ENCODE data around the gene PKNOX2.

Gene PKNOX2

DNA sequence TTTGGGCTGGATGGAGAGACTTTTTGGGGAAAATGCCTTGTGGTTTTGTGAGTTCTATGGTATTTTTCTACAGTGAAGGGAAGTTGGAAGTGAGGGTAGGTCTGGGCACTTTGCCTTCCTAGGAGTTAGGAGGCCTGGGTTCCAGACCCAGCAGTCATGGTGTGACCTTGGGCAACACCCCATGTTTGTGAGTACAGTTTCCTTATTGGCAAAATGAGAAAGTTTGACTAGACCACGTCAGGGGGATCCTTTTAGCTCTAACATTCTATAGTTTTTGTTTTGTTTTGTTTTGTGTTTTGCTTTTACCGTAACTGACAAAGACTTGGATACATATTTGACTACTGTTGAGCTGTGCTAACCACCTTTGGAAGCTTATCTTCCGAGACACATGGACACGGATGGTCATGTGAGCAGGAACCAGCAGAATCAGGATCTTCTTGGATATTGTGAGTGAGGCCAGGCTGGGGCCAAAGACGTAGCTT lies 109.0 kb downstream of the PKNOX2 start:
- no peak overlapping the region for H3K23ac ChIP-seq (ENCODE audit: low read length)
- no peak overlapping the region for H3K4ac ChIP-seq (ENCODE audit: low read depth, low read length)

DNA sequence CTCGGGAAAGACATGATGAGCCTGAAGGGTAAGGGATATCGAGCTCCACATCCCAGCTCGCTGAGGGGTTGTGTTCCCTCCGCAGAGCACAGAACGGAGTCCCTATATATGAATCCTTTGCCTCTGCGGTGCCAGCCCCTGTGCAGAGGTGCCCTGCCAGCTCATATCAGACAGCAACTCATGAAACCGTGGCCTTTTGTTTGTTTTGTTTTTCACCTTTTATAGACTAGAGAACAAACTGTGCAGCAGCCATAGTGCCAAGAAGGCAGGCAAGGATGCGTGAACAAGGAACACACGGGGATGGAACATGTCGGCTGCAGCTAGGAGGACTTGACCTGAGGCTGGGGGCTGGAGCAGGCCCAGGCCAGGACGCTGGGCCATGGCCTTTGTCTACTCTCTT lies 109.8 kb downstream of the PKNOX2 start:
- Histone ChIP-seq H3K4me3 (ENCODE audit: low read depth, low read length) (no peak overlapping the region), H4K8ac (ENCODE audit: low read depth, low read length) (no peak overlapping the region), H2BK5ac (ENCODE audit: low read depth, low read length, poor library complexity) (no peak overlapping the region), H3K18ac (ENCODE audit: low read length) (no peak overlapping the region), H3K9ac (ENCODE audit: low read length) (no peak overlapping the region), H3K79me1 (ENCODE audit: low read length) (peaks cover 2% of the 10 kb centered on the region), H2BK120ac (ENCODE audit: insufficient read depth, low read length, poor library complexity) (no peak overlapping the region), H3K4me2 (ENCODE audit: low read length) (no peak overlapping the region), H3K27ac (ENCODE audit: low read depth, low read length) (no peak overlapping the region), H3K27me3 (ENCODE audit: insufficient read depth, low read length) (no peaks in the 10 kb centered on the region), H3K14ac (ENCODE audit: low read length) (no peak overlapping the region), H3K36me3 (ENCODE audit: control insufficient read depth in 1 of 2, insufficient read depth in 2 of 2, low read length in 2 of 2) (no peaks in the 10 kb centered on the region), H2AFZ (ENCODE audit: insufficient read depth, low read length, poor library complexity) (no peak overlapping the region), H3K79me2 (ENCODE audit: control insufficient read depth, insufficient read depth, low read length, poor library complexity) (no peaks in the 10 kb centered on the region), H4K12ac (ENCODE audit: low read depth, low read length) (no peak overlapping the region), H4K91ac (ENCODE audit: low read depth, low read length) (no peak overlapping the region), H3K4me1 (ENCODE audit: control insufficient read depth in 1 of 2, insufficient read depth in 2 of 2, low read length in 2 of 2) (peaks cover 12 to 13% of the 10 kb centered on the region in 2 experiments), H2BK12ac (ENCODE audit: low read length) (no peak overlapping the region), H3K23ac (ENCODE audit: low read length) (no peak overlapping the region), H2AK5ac (ENCODE audit: low read length) (no peak overlapping the region), H3K9me3 (ENCODE audit: insufficient read depth, low read depth, low read length) (peaks cover 2% of the 10 kb centered on the region), H3K4ac (ENCODE audit: low read depth, low read length) (no peak overlapping the region)
- DNase-seq, result no peak
- WGBS (ENCODE audit: extremely low coverage, insufficient coverage, insufficient read length), result no CpG with 5 or more reads among the region's 11 CpGs

More for the DNA sequence above, 109.0 kb downstream of the PKNOX2 start:
- no peak for DNase-seq
- no CpG with 5 or more reads among the region's 5 CpGs for WGBS (ENCODE audit: extremely low coverage, insufficient coverage, insufficient read length)
- Histone ChIP-seq H3K9me3 (ENCODE audit: insufficient read depth, low read depth, low read length) (no peaks in the 10 kb centered on the region), H3K14ac (ENCODE audit: low read length) (no peak overlapping the region), H3K36me3 (ENCODE audit: control insufficient read depth in 1 of 2, insufficient read depth in 2 of 2, low read length in 2 of 2) (no peaks in the 10 kb centered on the region), H4K91ac (ENCODE audit: low read depth, low read length) (no peak overlapping the region), H3K4me1 (ENCODE audit: control insufficient read depth in 1 of 2, insufficient read depth in 2 of 2, low read length in 2 of 2) (peaks cover 12 to 13% of the 10 kb centered on the region in 2 experiments), H2AK5ac (ENCODE audit: low read length) (no peak overlapping the region), H4K12ac (ENCODE audit: low read depth, low read length) (no peak overlapping the region), H3K27ac (ENCODE audit: low read depth, low read length) (no peak overlapping the region), H2BK120ac (ENCODE audit: insufficient read depth, low read length, poor library complexity) (no peak overlapping the region), H3K79me2 (ENCODE audit: control insufficient read depth, insufficient read depth, low read length, poor library complexity) (no peaks in the 10 kb centered on the region), H2AFZ (ENCODE audit: insufficient read depth, low read length, poor library complexity) (no peak overlapping the region), H2BK12ac (ENCODE audit: low read length) (no peak overlapping the region), H3K9ac (ENCODE audit: low read length) (no peak overlapping the region), H3K4me3 (ENCODE audit: low read depth, low read length) (no peak overlapping the region), H3K27me3 (ENCODE audit: insufficient read depth, low read length) (no peaks in the 10 kb centered on the region), H2BK5ac (ENCODE audit: low read depth, low read length, poor library complexity) (no peak overlapping the region), H3K79me1 (ENCODE audit: low read length) (peaks cover 2% of the 10 kb centered on the region), H3K18ac (ENCODE audit: low read length) (no peak overlapping the region), H3K4me2 (ENCODE audit: low read length) (no peak overlapping the region), H4K8ac (ENCODE audit: low read depth, low read length) (no peak overlapping the region)

DNA sequence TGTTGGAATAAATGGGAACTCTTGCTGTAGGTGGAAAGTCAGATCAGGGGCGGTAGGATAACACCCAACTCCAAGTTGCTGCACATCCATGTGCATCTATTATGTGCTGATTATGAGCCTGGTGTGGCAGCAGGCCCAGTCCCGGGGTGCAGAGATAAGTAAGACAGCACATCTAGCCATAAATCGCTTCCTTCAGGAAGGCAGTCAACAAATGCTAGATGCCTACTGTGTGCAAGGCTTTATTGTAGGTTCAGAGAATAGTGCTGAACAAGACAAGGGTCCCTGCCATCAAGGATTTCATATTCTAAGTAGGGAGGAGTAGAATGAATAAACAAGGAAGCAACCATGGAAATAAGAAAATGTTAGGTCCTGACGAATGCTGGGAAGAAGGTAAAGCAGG lies 110.2 kb downstream of the PKNOX2 start:
- Histone ChIP-seq H3K4me2 (ENCODE audit: low read length) (no peak overlapping the region), H3K4me1 (ENCODE audit: control insufficient read depth in 1 of 2, insufficient read depth in 2 of 2, low read length in 2 of 2) (peaks cover 12 to 13% of the 10 kb centered on the region in 2 experiments), H3K9me3 (ENCODE audit: insufficient read depth, low read depth, low read length) (peaks cover 2% of the 10 kb centered on the region), H3K27ac (ENCODE audit: low read depth, low read length) (no peak overlapping the region), H2BK120ac (ENCODE audit: insufficient read depth, low read length, poor library complexity) (no peak overlapping the region), H4K8ac (ENCODE audit: low read depth, low read length) (no peak overlapping the region), H2AK5ac (ENCODE audit: low read length) (no peak overlapping the region), H3K36me3 (ENCODE audit: control insufficient read depth in 1 of 2, insufficient read depth in 2 of 2, low read length in 2 of 2) (no peaks in the 10 kb centered on the region), H3K9ac (ENCODE audit: low read length) (no peak overlapping the region), H3K79me2 (ENCODE audit: control insufficient read depth, insufficient read depth, low read length, poor library complexity) (no peaks in the 10 kb centered on the region), H2BK12ac (ENCODE audit: low read length) (no peak overlapping the region), H3K23ac (ENCODE audit: low read length) (no peak overlapping the region), H3K27me3 (ENCODE audit: insufficient read depth, low read length) (no peaks in the 10 kb centered on the region), H3K4me3 (ENCODE audit: low read depth, low read length) (no peak overlapping the region), H2AFZ (ENCODE audit: insufficient read depth, low read length, poor library complexity) (no peak overlapping the region), H3K14ac (ENCODE audit: low read length) (no peak overlapping the region), H4K12ac (ENCODE audit: low read depth, low read length) (no peak overlapping the region), H3K18ac (ENCODE audit: low read length) (no peak overlapping the region), H3K4ac (ENCODE audit: low read depth, low read length) (no peak overlapping the region), H2BK5ac (ENCODE audit: low read depth, low read length, poor library complexity) (no peak overlapping the region), H3K79me1 (ENCODE audit: low read length) (peaks cover 2% of the 10 kb centered on the region), H4K91ac (ENCODE audit: low read depth, low read length) (no peak overlapping the region)
- no peak for DNase-seq
- WGBS (ENCODE audit: extremely low coverage, insufficient coverage, insufficient read length), result no CpG with 5 or more reads among the region's 4 CpGs

DNA sequence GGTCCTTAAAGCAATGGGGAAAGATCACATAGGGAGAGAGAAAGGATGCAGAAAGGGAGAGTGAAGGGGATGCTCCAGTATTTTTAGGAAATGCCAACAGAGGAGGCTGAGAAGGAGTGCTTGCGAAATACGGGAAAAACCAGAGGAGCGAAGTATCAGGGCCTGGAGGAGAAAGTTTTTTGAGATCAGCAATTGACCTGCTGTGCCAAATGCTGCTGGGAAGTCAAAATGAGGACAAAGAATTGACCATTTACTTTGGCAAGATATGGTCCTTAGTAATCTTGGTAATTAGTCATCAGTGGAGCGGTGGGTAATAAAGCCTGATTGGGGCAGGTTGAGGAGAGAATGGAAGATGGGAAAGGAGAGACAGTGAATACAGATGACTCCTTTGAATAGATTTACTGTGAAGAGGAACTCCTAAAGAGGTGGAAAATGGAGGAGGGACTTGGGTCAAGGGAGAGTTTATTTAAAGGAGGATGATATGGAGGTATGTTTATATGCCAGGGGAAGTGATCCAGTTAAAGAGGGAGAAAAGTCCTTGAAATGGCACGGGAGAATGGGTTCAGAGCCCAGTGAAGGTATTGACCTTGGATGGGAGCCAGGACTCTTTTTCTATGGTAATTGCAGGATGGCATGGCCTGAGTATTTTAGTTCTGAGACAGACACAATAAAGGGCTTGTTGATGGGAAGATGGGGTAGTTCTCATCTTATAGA lies 111.5 kb downstream of the PKNOX2 start:
- Histone ChIP-seq H3K9me3 (ENCODE audit: insufficient read depth, low read depth, low read length) (peaks cover 2% of the 10 kb centered on the region), H3K79me1 (ENCODE audit: low read length) (peaks cover 2% of the 10 kb centered on the region), H2BK5ac (ENCODE audit: low read depth, low read length, poor library complexity) (no peak overlapping the region), H2BK120ac (ENCODE audit: insufficient read depth, low read length, poor library complexity) (no peak overlapping the region), H3K9ac (ENCODE audit: low read length) (no peak overlapping the region), H2AFZ (ENCODE audit: insufficient read depth, low read length, poor library complexity) (no peak overlapping the region), H2AK5ac (ENCODE audit: low read length) (no peak overlapping the region), H3K36me3 (ENCODE audit: control insufficient read depth in 1 of 2, insufficient read depth in 2 of 2, low read length in 2 of 2) (no peaks in the 10 kb centered on the region), H3K27me3 (ENCODE audit: insufficient read depth, low read length) (no peaks in the 10 kb centered on the region), H2BK12ac (ENCODE audit: low read length) (no peak overlapping the region), H3K4me3 (ENCODE audit: low read depth, low read length) (no peak overlapping the region), H3K79me2 (ENCODE audit: control insufficient read depth, insufficient read depth, low read length, poor library complexity) (no peaks in the 10 kb centered on the region), H3K14ac (ENCODE audit: low read length) (no peak overlapping the region), H4K12ac (ENCODE audit: low read depth, low read length) (no peak overlapping the region), H3K4me2 (ENCODE audit: low read length) (no peak overlapping the region), H3K4me1 (ENCODE audit: control insufficient read depth in 1 of 2, insufficient read depth in 2 of 2, low read length in 2 of 2) (peaks cover 12 to 13% of the 10 kb centered on the region in 2 experiments), H4K8ac (ENCODE audit: low read depth, low read length) (no peak overlapping the region), H4K91ac (ENCODE audit: low read depth, low read length) (no peak overlapping the region), H3K23ac (ENCODE audit: low read length) (no peak overlapping the region), H3K27ac (ENCODE audit: low read depth, low read length) (no peak overlapping the region), H3K4ac (ENCODE audit: low read depth, low read length) (no peak overlapping the region), H3K18ac (ENCODE audit: low read length) (no peak overlapping the region)
- peak in 1 of 2 donors; percentile 10 for DNase-seq
- no CpG with 5 or more reads among the region's 5 CpGs for WGBS (ENCODE audit: extremely low coverage, insufficient coverage, insufficient read length)
